H1 (cell line): ENCODE data around the gene TMC4. TPM values are rescaled to one million over a fixed set of nuclear protein-coding genes. Genes with fewer than 3 reads are reported as not detected.

Experiments used
- CTCF ChIA-PET: fragments of 300-600 bp; sonication (Branson Sonifier 250); formaldehyde crosslinking; loops from one replicate; lab custom pipeline; 2021; ENCODE audit not compliant: partially characterized antibody; lab: Charles Lee
- POLR2A ChIA-PET: fragments of 300-600 bp; sonication (Branson Sonifier 250); formaldehyde crosslinking; loops from one replicate; lab custom pipeline; 2021; ENCODE audit warnings: inconsistent platforms; ENCODE audit not compliant: partially characterized antibody; lab: Charles Lee
- DNase-seq, 2 experiments: peaks; one replicate each; pipeline versions ENCODE4 v3.0.0 to v3.0.0-alpha.2; 2010 to 2022; ENCODE audit warnings: low spot score in 2 of 2, low read depth in 1 of 2, mixed read lengths in 1 of 2
- FAIRE-seq: peaks from 2 replicates; lab custom pipeline; 2011; peaks lifted over from hg19 to GRCh38; lab: Jason Lieb, UNC
- H2AFZ ChIP-seq: 2 replicates; pipeline ENCODE4 v1.8.1; 2012; ENCODE audit warnings: low read length, inconsistent platforms
- H2AK5ac ChIP-seq: 2 replicates; pipeline ENCODE4 v1.6.1; 2013; ENCODE audit warnings: low read depth, low read length
- H2BK120ac ChIP-seq: replicated peaks from 2 replicates; pipeline ENCODE3; 2013; ENCODE audit warnings: low read depth, low read length, inconsistent platforms
- H2BK12ac ChIP-seq: 2 replicates; pipeline ENCODE4 v1.6.1; 2013; ENCODE audit warnings: low read depth, low read length
- H2BK15ac ChIP-seq: 2 replicates; pipeline ENCODE4 v1.6.1; 2013; ENCODE audit warnings: low read length
- H2BK20ac ChIP-seq: 2 replicates; pipeline ENCODE4 v1.6.1; 2013; ENCODE audit warnings: low read length
- H2BK5ac ChIP-seq: 2 replicates; pipeline ENCODE4 v1.6.1; 2013; ENCODE audit warnings: low read depth, low read length
- H3K14ac ChIP-seq: 2 replicates; pipeline ENCODE4 v1.6.1; 2013; ENCODE audit warnings: inconsistent platforms; ENCODE audit not compliant: insufficient read length
- H3K18ac ChIP-seq: 2 replicates; pipeline ENCODE4 v1.6.1; 2013; ENCODE audit warnings: low read length; ENCODE audit errors: extremely low read depth
- H3K23ac ChIP-seq: 2 replicates; pipeline ENCODE4 v1.6.1; 2013; ENCODE audit warnings: inconsistent platforms; ENCODE audit not compliant: insufficient read length
- H3K23me2 ChIP-seq: 2 replicates; pipeline ENCODE4 v1.6.1; 2013; ENCODE audit warnings: low read depth, low read length
- H3K27ac ChIP-seq: 2 replicates; pipeline ENCODE4 v1.6.1; 2011; ENCODE audit warnings: low read depth, low read length, inconsistent platforms
- H3K27me3 ChIP-seq, 4 experiments: replicated peaks in 1 of 4; 1 replicate in 1 of 4; 2 replicates in 3 of 4; pipeline versions ENCODE4 v1.6.1 to v1.8.1; 2011 to 2013; ENCODE audit warnings: low read length in 3 of 4, mild to moderate bottlenecking in 3 of 4, inconsistent platforms in 2 of 4, mixed read lengths in 2 of 4, moderate library complexity in 1 of 4; ENCODE audit not compliant: control insufficient read depth in 3 of 4, insufficient read depth in 3 of 4; ENCODE audit errors: extremely low read depth in 1 of 4
- H3K36me3 ChIP-seq, 4 experiments: 2 replicates each; pipeline versions ENCODE4 v1.6.1 to v1.8.1; 2011 to 2013; ENCODE audit warnings: mild to moderate bottlenecking in 4 of 4, low read length in 3 of 4, moderate library complexity in 2 of 4, control low read depth in 1 of 4, inconsistent platforms in 1 of 4; ENCODE audit not compliant: insufficient read depth in 4 of 4, control insufficient read depth in 2 of 4
- H3K4ac ChIP-seq: replicated peaks from 2 replicates; pipeline ENCODE3; 2013; ENCODE audit warnings: low read length, low read depth, mixed read lengths, inconsistent platforms; ENCODE audit not compliant: insufficient read length
- H3K4me1 ChIP-seq, 4 experiments: replicated peaks in 1 of 4; 1 replicate in 1 of 4; 2 replicates in 3 of 4; pipeline versions ENCODE4 v1.6.1 to v1.8.1; 2011 to 2013; ENCODE audit warnings: low read length in 3 of 4, inconsistent platforms in 2 of 4, mixed read lengths in 1 of 4; ENCODE audit not compliant: insufficient read depth in 4 of 4, control insufficient read depth in 3 of 4
- H3K4me2 ChIP-seq, 2 experiments: 2 replicates each; pipeline versions ENCODE4 v1.6.1 to v1.8.1; 2011 to 2013; ENCODE audit warnings: low read depth in 2 of 2, low read length in 2 of 2, control low read depth in 1 of 2, inconsistent platforms in 1 of 2, mild to moderate bottlenecking in 1 of 2; ENCODE audit not compliant: insufficient read depth in 1 of 2
- H3K4me3 ChIP-seq, 4 experiments: fragments of 200-600, 300-600 bp in 1 of 4; sonication (generic), shearing (Covaris generic), sonication (Bioruptor Twin) in 1 of 4; 2 replicates each; pipeline versions ENCODE4 v1.5.1 to v1.8.1; 2011 to 2016; ENCODE audit warnings: low read length in 4 of 4, low read depth in 3 of 4, control low read depth in 2 of 4, inconsistent platforms in 2 of 4, mild to moderate bottlenecking in 2 of 4, mixed read lengths in 1 of 4, moderate library complexity in 1 of 4; ENCODE audit not compliant: insufficient read depth in 2 of 4; ENCODE audit errors: extremely low read depth in 1 of 4
- H3K56ac ChIP-seq: replicated peaks from 2 replicates; pipeline ENCODE3; 2013; ENCODE audit warnings: low read depth, mild to moderate bottlenecking, mixed read lengths, low read length, inconsistent platforms; ENCODE audit not compliant: insufficient read length
- H3K79me1 ChIP-seq: 2 replicates; pipeline ENCODE4 v1.6.1; 2013; ENCODE audit warnings: low read depth, low read length, control low read depth
- H3K79me2 ChIP-seq, 2 experiments: 2 replicates each; pipeline versions ENCODE4 v1.6.1 to v1.8.1; 2012 to 2013; ENCODE audit warnings: low read length in 2 of 2, mild to moderate bottlenecking in 2 of 2, inconsistent platforms in 1 of 2; ENCODE audit not compliant: insufficient read depth in 2 of 2, control insufficient read depth in 1 of 2
- H3K9ac ChIP-seq, 4 experiments: replicated peaks in 1 of 4; 1 replicate in 1 of 4; 2 replicates in 3 of 4; pipeline versions ENCODE4 v1.6.1 to v1.8.1; 2011 to 2013; ENCODE audit warnings: low read depth in 3 of 4, low read length in 3 of 4, control low read depth in 2 of 4, mild to moderate bottlenecking in 2 of 4, moderate library complexity in 2 of 4, inconsistent platforms in 1 of 4; ENCODE audit errors: extremely low read depth in 1 of 4
- H3K9me3 ChIP-seq, 2 experiments: 2 replicates each; pipeline versions ENCODE4 v1.6.1 to v1.8.1; 2012 to 2013; ENCODE audit warnings: mild to moderate bottlenecking in 2 of 2, moderate library complexity in 2 of 2, control low read depth in 1 of 2, inconsistent platforms in 1 of 2, low read depth in 1 of 2, low read length in 1 of 2, mixed read lengths in 1 of 2; ENCODE audit not compliant: insufficient read depth in 2 of 2
- H4K20me1 ChIP-seq, 2 experiments: replicated peaks in 1 of 2; 2 replicates each; pipeline versions ENCODE3 to v1.8.1; 2011 to 2013; ENCODE audit warnings: inconsistent platforms in 2 of 2, low read length in 2 of 2, mild to moderate bottlenecking in 1 of 2; ENCODE audit not compliant: insufficient read depth in 2 of 2, control insufficient read depth in 1 of 2
- H4K5ac ChIP-seq: 2 replicates; pipeline ENCODE4 v1.6.1; 2013; ENCODE audit warnings: low read length, low read depth, mixed read lengths, inconsistent platforms; ENCODE audit not compliant: insufficient read length
- H4K8ac ChIP-seq: 2 replicates; pipeline ENCODE4 v1.8.0; 2013; ENCODE audit warnings: mild to moderate bottlenecking, moderate library complexity, low read length, inconsistent platforms; ENCODE audit not compliant: insufficient read depth; ENCODE audit errors: extremely low read depth
- H4K91ac ChIP-seq: replicated peaks from 2 replicates; pipeline ENCODE3; 2013; ENCODE audit warnings: low read length, mixed read lengths, inconsistent platforms; ENCODE audit not compliant: insufficient read length
- ASH2L ChIP-seq: fragments of 200-600, 300-600 bp; sonication (generic); IDR thresholded peaks from one replicate; pipeline ENCODE4 v1.7.1; 2017; ENCODE audit warnings: low read length
- CBX5 ChIP-seq: fragments of 300-800, 300-1000 bp; sonication (generic); IDR thresholded peaks from 2 replicates; pipeline ENCODE4 v1.7.1; 2016; ENCODE audit warnings: antibody characterized with exemption, low read length, low read depth
- CHD2 ChIP-seq: IDR thresholded peaks from 2 replicates; pipeline ENCODE4 v1.6.1; 2012; ENCODE audit warnings: low read length, improper control_type of control experiment
- GABPA ChIP-seq: IDR thresholded peaks from 2 replicates; pipeline ENCODE4 v1.6.1; 2011; ENCODE audit warnings: mild to moderate bottlenecking, low read length, moderate library complexity, borderline replicate concordance; ENCODE audit not compliant: insufficient read depth
- KDM4A ChIP-seq: IDR thresholded peaks from one replicate; pipeline ENCODE4 v1.7.1; 2012; ENCODE audit warnings: low read depth, mild to moderate bottlenecking, moderate library complexity, low read length, inconsistent platforms; ENCODE audit not compliant: severe bottlenecking
- NRF1 ChIP-seq: IDR thresholded peaks from 2 replicates; pipeline ENCODE4 v1.6.1; 2011; ENCODE audit warnings: mild to moderate bottlenecking, low read depth, low read length, improper control_type of control experiment
- RAD21 ChIP-seq, 2 experiments: IDR thresholded peaks in 1 of 2; conservative IDR thresholded peaks in 1 of 2; 2 replicates each; pipeline ENCODE4 v1.6.1; 2011; ENCODE audit warnings: low read depth in 2 of 2, low read length in 2 of 2, improper control_type of control experiment in 1 of 2, inconsistent platforms in 1 of 2, mild to moderate bottlenecking in 1 of 2, moderate library complexity in 1 of 2
- RFX5 ChIP-seq: IDR thresholded peaks from 2 replicates; pipeline ENCODE4 v1.6.1; 2011; ENCODE audit warnings: low read depth, low read length, improper control_type of control experiment, borderline replicate concordance
- SIN3A ChIP-seq, 2 experiments: IDR thresholded peaks in 1 of 2; conservative IDR thresholded peaks in 1 of 2; 2 replicates each; pipeline ENCODE4 v1.6.1; 2011 to 2012; ENCODE audit warnings: low read length in 2 of 2, improper control_type of control experiment in 1 of 2, low read depth in 1 of 2, mild to moderate bottlenecking in 1 of 2
- SIX5 ChIP-seq: IDR thresholded peaks from 2 replicates; pipeline ENCODE4 v1.6.1; 2011; ENCODE audit warnings: mild to moderate bottlenecking, low read depth, low read length
- SRF ChIP-seq: IDR thresholded peaks from 2 replicates; pipeline ENCODE4 v1.6.1; 2011; ENCODE audit warnings: mild to moderate bottlenecking, low read depth, low read length, moderate library complexity
- TCF12 ChIP-seq: IDR thresholded peaks from 2 replicates; pipeline ENCODE4 v1.6.1; 2011; ENCODE audit warnings: low read depth, mild to moderate bottlenecking, low read length
- USF2 ChIP-seq: IDR thresholded peaks from 2 replicates; pipeline ENCODE4 v1.6.1; 2011; ENCODE audit warnings: low read length, improper control_type of control experiment
- WGBS, 2 experiments: shearing (Covaris generic) in 1 of 2; methylation state at CpG; one replicate each; pipeline versions ENCODE4 v1.1.6 to v1.1.7; 2013 to 2015; ENCODE audit warnings: low lambda C conversion rate in 2 of 2, mixed read lengths in 2 of 2, inconsistent platforms in 1 of 2, low coverage in 1 of 2, missing lambda C conversion rate in 1 of 2; ENCODE audit not compliant: insufficient replicate concordance in 2 of 2, insufficient coverage in 1 of 2, insufficient read length in 1 of 2; ENCODE audit errors: extremely low coverage in 1 of 2, missing lambda C conversion rate in 1 of 2; 5-methylcytosine and 5-hydroxymethylcytosine counted together
- polyA plus RNA-seq, 7 experiments: library from polyadenylated mRNA; depleted of rRNA in 3 of 7; stranded (reverse) in 5 of 7; unstranded in 2 of 7; fragments of >200 nt in 5 of 7; fragments of 200-250 nt in 2 of 7; gene quantifications; 1 replicate in 5 of 7; 2 replicates in 1 of 7; 4 replicates in 1 of 7; pipeline versions ENCODE4 v1.2.1 to v1.2.3, GENCODE V29; 2011 to 2013; ENCODE audit warnings: missing spikeins in 2 of 7, mixed read lengths in 2 of 7
- total RNA-seq: library from RNA; stranded (reverse); fragmentation: NEBNext Ultra II Directional; extraction: Animal tissue kit (Norgen Biotek cat#: 25700); gene quantifications from 2 replicates; pipeline ENCODE4 v1.2.1, GENCODE V29; 2021

TMC4 gene
- total and polyA plus RNA-seq, 2 of the 8 experiments (the other 6 are each of a cell fraction or from before 2014, with no cell fraction given) = 5.5 to 6.3 TPM

- peak overlapping the region in 2 of 4 experiments; percentile 3 to 61; a peak in 4 of 8 replicates for H3K4me3 ChIP-seq
- H3K27me3 ChIP-seq = peaks cover 0 to 10% (median 4%) of the 10 kb centered on the region in 4 experiments; a peak in 4 of 7 replicates
- no peak overlapping the region for H2AFZ ChIP-seq
- no peaks in the 10 kb centered on the region for H3K9me3 ChIP-seq
- H2BK120ac ChIP-seq = no peak overlapping the region
- no peak overlapping the region for H4K5ac ChIP-seq
- H3K27ac ChIP-seq = no peak overlapping the region
- ChIA-PET POLR2A (interaction anchor here (1.0 to 4.0 kb wide), 8 partner anchors 12 to 258 kb away, joined by 3 to 28 read pairs (median 6); partner anchors contain the start of genes RPS9 and TMC4), CTCF (no interaction called here)
- H3K14ac ChIP-seq = no peak overlapping the region
- no peak overlapping the region for H3K56ac ChIP-seq
- no peak overlapping the region for H2BK20ac ChIP-seq
- no peak overlapping the region for H2BK12ac ChIP-seq
- H3K36me3 ChIP-seq = no peaks in the 10 kb centered on the region
- H3K23ac ChIP-seq = no peak overlapping the region
- H2BK15ac ChIP-seq = no peak overlapping the region
- peaks cover 20% of the 10 kb centered on the region for H3K23me2 ChIP-seq
- no peak overlapping the region for H3K9ac ChIP-seq
- H3K4me2 ChIP-seq = peak overlapping the region; percentile 63 to 85
- H3K4me1 ChIP-seq = peaks cover 0 to 24% (median 11%) of the 10 kb centered on the region in 4 experiments; a peak in 6 of 7 replicates
- 84% methylated on average over 14 of the region's 14 CpGs; no CpG with 5 or more reads in 1 of the 2 experiments for WGBS, 2 experiments
- no peak overlapping the region for H2AK5ac ChIP-seq
- H2BK5ac ChIP-seq = no peak overlapping the region
- DNase-seq (no peak), FAIRE-seq (no peak)
- peaks cover 0 to 16% of the 10 kb centered on the region in 2 experiments for H4K20me1 ChIP-seq
- H3K4ac ChIP-seq = no peak overlapping the region
- H4K8ac ChIP-seq = no peak overlapping the region; the same call in 1 of the 2 replicates
- no peak overlapping the region for H3K18ac ChIP-seq
- no peaks in the 10 kb centered on the region for H3K79me2 ChIP-seq
- peaks cover 10% of the 10 kb centered on the region for H3K79me1 ChIP-seq
- H4K91ac ChIP-seq = no peak overlapping the region
- TF ChIP-seq RAD21 (IDR thresholded peaks at IDR 0.05 in 1 of 2, conservative IDR thresholded peaks at IDR 0.05 in 1 of 2; ENCODE audit: low read depth in 2 of 2, low read length in 2 of 2) (no peak), TCF12 (no peak), NRF1 (no peak), SIX5 (no peak), GABPA (no peak), CHD2 (no peak), CBX5 (no peak), RFX5 (no peak), SRF (no peak), USF2 (no peak), ASH2L (no peak), SIN3A (conservative IDR thresholded peaks at IDR 0.05 in 1 of 2, IDR thresholded peaks at IDR 0.05 in 1 of 2; ENCODE audit: low read depth in 1 of 2, low read length in 2 of 2) (no peak), KDM4A (no peak)
Measured at GRCh38 chr19:54162884-54163283, 10.1 kb downstream of the TMC4 start.
